HFF-Myc (cell line): ENCODE measurements around the gene NOS1AP.

Experiments
- DNase-seq: peaks from one replicate; pipeline ENCODE4 v3.0.0-alpha.2; 2011; ENCODE audit warnings: low read depth; ENCODE audit errors: extremely low read depth
- H3K4me3 ChIP-seq: replicated peaks from 2 replicates; pipeline ENCODE4 v1.5.1; 2011; ENCODE audit warnings: low read depth, mild to moderate bottlenecking, control low read depth, low read length
- CTCF ChIP-seq: IDR thresholded peaks from 2 replicates; pipeline ENCODE4 v1.5.1; 2012; ENCODE audit warnings: mild to moderate bottlenecking, low read depth, low read length, control low read depth; ENCODE audit errors: missing control alignments

Gene NOS1AP

DNA sequence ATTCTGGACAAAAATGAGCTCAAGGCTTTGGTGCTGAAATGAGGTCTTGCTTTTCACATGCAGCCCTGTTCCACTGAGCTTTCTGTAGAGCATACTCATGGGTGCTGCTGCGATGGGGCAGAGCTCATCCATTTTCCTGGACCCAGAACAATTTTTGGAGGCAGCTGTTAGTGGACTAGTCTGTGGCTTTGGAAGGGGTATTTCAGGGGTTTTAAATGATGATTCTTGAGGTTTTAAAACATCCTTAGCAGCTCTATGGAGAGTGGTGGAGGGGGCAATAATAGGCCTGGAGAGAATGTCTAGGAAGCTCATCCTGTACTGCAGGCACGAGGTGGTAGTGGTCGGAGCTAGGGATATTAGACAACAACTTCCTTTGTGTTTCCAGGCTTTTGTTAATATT, 16.5 kb downstream of the NOS1AP start:
- no peak for TF ChIP-seq CTCF
- DNase-seq = no peak
- no peak overlapping the region for H3K4me3 ChIP-seq

GRCh38 chr1:162087111-162087510, 17.6 kb downstream of the NOS1AP start:
- no peak for DNase-seq
- no peak overlapping the region for H3K4me3 ChIP-seq
- no peak for TF ChIP-seq CTCF

GRCh38 chr1:162087574-162087973, 18.1 kb downstream of the NOS1AP start:
- no peak for DNase-seq
- H3K4me3 ChIP-seq = no peak overlapping the region
- no peak for TF ChIP-seq CTCF

DNA sequence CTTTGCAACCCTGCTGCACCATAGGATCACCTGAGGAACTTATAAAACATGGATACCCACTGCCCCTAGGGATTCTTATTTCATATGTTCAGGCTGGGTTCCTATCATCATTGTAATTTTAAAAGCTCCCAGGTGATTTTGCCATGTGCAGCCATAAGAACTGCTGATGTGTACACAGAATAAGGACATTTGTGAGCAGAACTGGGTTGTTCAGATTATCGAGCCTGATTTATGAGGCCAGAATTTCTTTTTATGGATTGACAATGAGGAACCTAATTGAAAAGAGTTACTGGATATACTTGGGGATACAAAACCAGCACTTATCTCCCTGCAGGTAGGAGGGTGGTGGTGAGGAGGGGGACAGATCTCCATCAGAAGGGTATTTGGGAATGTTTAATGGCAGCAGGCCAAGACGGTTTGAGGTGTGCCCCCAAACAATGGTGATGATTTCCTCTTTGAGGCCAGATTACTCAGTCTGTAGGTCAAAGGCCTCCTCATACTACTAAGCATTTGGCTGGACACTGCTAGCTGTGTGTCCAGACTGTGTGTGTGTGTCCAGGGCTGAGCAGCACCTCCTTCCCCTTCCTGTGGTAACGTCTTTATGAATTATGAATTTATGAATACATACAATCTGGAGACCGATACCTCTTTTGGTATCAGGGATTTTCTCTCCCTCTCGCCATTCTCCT, 18.9 kb downstream of the NOS1AP start:
- no peak overlapping the region for H3K4me3 ChIP-seq
- no peak for TF ChIP-seq CTCF
- DNase-seq = no peak

DNA sequence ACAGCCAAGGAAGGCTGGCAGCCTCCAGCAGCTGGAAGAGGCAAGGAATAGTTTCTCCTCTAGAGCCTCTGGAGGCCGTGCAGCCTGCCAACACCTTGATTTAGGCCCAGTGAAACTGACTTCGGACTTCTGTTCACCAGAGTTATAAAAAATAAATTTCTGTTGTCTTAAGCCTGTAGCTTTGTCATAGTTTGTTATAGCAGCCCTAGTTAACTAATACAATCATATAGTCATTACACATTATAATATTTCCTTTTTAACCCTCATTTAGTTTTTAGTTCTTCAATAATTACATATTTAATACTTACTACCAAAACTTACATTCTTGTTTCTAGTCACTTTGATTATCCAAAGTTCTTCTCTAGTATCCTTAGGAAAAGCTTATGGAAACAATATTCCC, 20.3 kb downstream of the NOS1AP start:
- no peak for DNase-seq
- H3K4me3 ChIP-seq = no peak overlapping the region
- TF ChIP-seq CTCF = no peak

- no peak for TF ChIP-seq CTCF
- no peak for DNase-seq
- H3K4me3 ChIP-seq = no peak overlapping the region
These were observed 20.9 kb downstream of the NOS1AP start for GRCh38 chr1:162090378-162090777.

- no peak overlapping the region for H3K4me3 ChIP-seq
- no peak for TF ChIP-seq CTCF
- no peak for DNase-seq
These were observed 22.4 kb downstream of the NOS1AP start for GRCh38 chr1:162091681-162092524.
